ENCODE data around the gene CSK.

CSK gene

DNA sequence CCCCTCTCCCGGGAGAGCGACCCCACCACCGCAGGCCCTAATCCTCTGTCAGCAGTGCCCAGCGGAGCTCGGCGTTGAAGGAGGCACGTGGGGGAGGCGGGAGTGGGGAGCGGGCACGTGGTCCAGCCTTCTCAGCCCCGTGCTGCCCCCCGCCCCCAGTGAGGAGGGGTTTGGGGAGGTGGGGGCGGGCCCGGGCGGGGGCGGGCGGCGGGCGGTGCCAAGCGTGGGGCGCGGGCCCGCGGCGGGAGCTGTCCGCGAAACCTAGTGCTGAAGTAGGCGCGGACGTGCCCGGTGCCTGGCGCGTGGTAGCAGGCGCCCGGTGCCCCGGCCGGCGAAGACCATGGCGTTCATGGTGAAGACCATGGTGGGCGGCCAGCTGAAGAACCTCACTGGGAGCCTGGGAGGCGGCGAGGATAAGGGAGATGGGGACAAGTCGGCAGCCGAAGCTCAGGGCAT is 44.5 kb downstream of the CSK start, which contains the start of gene CPLX3:
CPLX3 (plus strand) TSS at position 264 of the 456 bp plus-strand sequence; CDS start at position 341, 77 bp downstream.
- DNase-seq (ENCODE audit: low read depth in 2 of 2): peak in 1 of 2 donors; percentile 19

GRCh38 chr15:74826921-74827320 is 45.0 kb downstream of the CSK start:
- no peak for DNase-seq (ENCODE audit: low read depth in 2 of 2)

- DNase-seq (ENCODE audit: low read depth in 2 of 2): no peak
Observed at GRCh38 chr15:74827614-74828013, 45.7 kb downstream of the CSK start.

- no peak for DNase-seq (ENCODE audit: low read depth in 2 of 2)
Observed at GRCh38 chr15:74828835-74829234, 47.0 kb downstream of the CSK start.

DNA sequence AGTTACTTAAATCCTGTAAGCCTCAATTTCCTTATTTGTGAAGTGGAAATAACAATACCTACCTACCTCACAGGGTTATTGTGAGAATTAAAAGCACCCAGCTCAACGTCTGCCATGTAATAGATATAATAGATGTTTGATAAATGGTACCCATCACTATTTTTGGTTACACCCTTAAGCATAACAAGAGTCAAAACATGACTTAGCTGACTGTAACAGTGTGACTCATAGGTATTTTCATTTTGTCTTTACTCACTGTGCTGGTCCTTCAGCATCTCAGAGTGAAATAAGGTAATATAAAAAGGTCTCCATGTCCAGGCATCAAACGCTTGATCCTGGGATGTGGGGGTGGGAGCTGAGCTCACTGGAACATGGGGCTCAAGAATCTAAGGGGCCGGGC is 47.6 kb downstream of the CSK start:
- no peak for DNase-seq (ENCODE audit: low read depth in 2 of 2)

DNA sequence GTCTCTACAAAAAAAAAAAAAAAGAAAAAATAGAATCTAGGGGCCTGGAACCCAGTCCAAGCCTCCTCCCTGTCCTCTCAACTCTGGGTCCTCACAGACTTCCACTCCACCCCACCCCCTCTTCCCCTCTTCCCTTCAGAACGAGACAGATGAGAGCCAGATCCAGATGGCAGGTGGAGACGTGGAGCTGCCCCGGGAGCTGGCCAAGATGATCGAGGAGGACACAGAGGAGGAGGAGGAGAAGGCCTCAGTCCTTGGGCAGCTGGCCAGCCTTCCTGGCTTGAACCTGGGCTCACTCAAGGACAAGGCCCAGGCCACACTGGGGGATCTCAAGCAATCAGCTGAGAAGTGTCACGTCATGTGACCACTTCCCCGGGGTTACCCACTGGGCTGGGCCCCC is 48.1 kb downstream of the CSK start:
- DNase-seq (ENCODE audit: low read depth in 2 of 2): no peak

DNA sequence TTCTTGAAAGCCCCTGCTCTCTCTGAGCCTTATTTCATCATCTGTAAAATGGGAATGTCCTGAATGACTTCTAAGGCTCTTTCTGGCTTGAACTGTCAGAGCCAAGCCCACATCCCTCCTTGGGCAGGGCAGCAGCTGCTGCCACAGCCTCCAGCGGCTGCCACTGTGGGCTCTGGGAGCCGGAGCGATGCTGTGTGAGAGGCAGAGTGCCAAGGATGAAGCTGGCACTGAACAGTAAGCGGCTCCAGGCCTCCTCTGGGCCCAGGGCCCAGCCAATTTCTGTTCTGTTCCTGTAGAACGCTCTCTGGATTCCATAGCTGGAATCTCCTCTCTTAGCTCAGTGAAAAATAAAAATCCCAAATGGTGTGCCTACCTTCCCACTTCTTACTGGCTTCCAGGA is 49.0 kb downstream of the CSK start:
- no peak for DNase-seq (ENCODE audit: low read depth in 2 of 2)

GRCh38 chr15:74831813-74832495 is 50.1 kb downstream of the CSK start:
- no peak for DNase-seq (ENCODE audit: low read depth in 2 of 2)

DNA sequence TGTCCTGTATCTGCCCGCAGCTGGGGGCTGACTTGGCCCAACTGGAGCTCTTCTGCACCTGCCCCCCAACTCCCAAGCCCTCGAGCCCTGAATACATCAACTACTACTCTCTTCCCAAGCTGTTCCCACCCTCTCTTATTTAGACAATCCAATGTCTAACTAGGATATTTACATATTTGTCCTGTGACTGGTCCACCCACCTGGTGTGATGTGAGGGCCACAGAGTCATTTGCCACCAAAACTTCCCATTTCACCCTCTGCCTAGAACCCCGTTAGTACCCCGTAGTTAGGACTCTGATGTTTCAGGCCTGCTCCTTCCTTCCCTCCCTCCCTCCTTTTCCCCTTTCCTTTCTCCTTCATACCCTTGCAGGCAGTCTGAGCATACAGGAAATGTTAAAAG is 50.9 kb downstream of the CSK start:
- DNase-seq (ENCODE audit: low read depth in 2 of 2): no peak

DNA sequence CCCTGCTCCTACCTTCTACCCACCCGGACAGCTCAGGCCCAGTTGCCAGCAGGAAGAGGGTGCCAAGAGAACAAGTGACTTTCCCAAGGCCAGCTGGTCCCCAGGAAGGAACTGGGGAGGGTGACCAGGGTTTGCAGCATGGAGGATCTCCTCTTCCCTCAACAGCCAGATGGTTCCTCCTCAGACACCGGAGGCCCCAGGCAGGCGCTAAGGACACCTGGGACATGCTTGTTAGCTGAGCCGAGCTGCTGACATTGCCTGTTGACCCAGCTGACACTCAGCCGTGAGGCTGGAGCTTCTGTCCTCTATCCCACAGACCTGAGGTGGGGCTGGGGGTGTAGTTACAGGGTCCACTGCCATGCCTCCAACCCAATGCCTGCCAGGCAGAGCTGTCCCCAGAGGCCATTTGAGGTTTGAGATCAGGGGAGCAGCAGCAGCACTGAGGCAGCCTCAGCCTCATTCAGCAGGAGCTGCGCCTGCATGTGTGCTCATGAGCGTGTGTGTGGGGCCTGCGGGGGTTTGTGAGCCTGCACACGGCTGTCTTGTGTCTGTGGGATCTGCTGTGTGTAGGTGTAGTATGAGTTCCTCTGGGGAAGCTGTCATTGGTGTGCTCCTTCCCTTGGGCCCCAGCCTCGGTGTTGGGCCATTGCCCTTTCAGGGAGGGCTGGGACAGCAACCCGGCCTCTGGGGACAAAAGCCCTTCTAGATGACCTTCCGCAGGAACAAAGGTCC is 51.7 kb downstream of the CSK start:
- no peak for DNase-seq (ENCODE audit: low read depth in 2 of 2)

GRCh38 chr15:74835312-74835823 is 53.5 kb downstream of the CSK start:
- DNase-seq (ENCODE audit: low read depth in 2 of 2): no peak

GRCh38 chr15:74836846-74837245 is 55.0 kb downstream of the CSK start:
- DNase-seq (ENCODE audit: low read depth in 2 of 2): no peak

DNA sequence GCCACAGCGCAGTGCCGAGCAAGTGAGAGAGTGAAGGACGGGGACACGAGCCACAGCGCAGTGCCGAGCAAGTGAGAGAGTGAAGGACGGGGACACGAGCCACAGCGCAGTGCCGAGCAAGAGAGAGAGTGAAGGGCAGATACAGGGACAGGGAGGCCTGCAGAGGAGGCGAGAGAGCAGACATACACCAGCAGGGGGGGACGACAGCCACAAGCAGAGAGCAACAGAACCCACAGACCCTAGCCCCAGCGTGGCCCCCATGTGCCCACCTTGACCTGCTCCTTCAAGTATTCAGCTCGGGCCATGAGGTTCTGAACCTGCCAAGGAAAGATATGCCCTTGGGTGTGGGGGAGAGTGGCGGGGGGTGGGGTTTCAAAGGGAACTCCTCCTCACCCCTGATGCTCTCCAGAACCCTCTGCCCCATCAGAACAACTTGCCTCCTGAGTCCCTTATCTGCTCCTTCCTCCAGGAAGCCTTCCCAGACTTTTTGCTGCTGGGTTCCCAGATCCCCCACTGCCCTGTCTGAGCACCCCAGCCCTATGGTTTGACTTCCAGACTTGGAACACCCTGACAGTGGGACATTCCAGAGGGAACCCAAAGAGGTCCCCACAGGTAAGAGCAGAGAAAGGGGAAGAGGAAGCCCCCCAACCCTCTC is 55.7 kb downstream of the CSK start:
- DNase-seq (ENCODE audit: low read depth in 2 of 2): no peak

GRCh38 chr15:74838137-74838516 is 56.2 kb downstream of the CSK start:
- no peak for DNase-seq (ENCODE audit: low read depth in 2 of 2)

- no peak for DNase-seq (ENCODE audit: low read depth in 2 of 2)
Observed at GRCh38 chr15:74838746-74839525, 57.1 kb downstream of the CSK start.

DNA sequence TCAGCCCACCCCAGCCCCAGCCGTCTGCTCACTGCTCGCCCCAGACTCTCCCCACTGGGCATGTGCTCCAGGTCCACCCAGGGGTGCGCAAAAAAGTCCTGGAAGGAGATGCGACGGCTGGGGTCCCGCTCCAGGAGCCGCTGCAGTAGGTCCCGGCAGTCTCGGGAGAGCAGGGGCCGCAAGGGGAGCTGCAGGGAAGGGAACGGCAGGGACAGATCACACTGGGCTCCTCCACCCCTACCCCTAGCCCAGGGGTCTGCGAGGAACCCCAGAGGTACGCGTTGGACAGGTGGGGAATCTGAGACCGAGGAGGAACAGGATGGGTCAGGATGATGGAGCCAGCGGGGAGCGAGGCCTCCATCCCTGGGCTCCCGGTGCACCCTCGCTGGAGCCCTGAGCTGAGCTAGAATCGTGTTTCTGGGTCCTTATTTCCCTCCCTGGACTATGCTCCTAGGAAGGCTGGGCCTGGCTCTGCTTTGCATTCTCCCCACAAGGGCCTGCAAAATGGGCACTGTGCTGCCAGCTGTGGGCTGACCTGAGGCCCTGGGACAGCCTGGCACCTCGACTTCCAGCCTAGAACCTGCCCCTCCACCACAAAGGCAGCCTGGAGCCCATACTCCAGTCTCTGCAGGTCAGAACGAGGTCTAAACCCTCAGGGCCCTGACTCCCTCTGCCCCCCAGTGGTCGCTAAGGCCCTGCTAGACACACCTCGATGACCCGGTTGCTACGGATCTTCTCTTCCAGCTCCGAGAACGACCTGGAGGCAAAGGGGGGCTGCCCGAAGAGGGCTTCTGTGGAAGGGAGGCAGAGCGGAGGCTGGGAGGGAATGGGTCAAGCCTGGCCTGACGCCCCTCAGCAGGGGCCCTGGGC is 57.9 kb downstream of the CSK start:
- no peak for DNase-seq (ENCODE audit: low read depth in 2 of 2)

DNA sequence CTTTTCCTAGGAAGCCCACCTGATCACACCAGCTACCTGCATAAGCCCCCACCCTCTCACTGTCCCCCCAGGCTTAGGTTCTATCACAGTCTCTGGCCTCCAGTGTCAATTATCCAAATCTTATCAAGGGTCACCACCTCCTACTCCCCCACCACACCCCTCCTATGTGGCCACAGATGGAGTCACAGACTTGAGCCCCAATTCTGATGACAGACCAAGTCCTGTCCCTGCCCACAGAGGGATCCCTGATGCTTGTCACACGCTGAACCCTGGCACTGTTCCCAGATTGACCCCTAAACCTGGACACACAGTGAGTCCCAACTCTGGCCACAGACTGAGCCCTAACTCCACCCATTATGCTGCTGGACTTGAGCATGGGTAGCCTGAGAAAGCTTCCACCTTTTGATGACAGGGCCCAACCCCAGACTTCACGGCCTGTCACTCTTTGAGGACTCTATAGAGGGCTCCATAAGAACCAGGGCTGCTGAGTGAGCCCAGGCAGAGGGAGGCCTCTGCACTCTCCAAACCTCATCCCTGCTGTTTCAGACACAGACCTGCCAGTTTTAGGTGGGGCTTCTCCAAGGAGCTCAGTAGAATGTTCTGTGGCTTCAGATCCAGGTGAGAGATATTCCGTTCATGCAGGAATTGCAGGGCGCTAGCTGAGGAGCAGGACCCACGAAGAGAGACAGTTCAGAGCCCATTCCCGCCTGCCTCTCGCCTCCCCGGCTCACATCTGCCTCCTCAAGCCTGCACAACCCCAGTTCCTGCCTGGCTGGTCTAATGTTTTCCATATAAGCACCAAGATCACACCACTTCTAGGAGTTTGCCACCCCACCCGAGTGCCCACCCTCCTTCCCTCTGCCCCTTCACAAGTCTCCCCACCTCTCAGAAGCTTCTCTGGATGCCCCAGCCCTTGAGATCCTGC is 59.2 kb downstream of the CSK start:
- DNase-seq (ENCODE audit: low read depth in 2 of 2): no peak

- no peak for DNase-seq (ENCODE audit: low read depth in 2 of 2)
Observed at GRCh38 chr15:74841891-74842373, 60.1 kb downstream of the CSK start.
